RWPE2 (cell line): ENCODE results near the gene PLCH1.

Experiments used
- ATAC-seq: fragments of 200-7000 bp; cut with Tn5 transposase; 3 replicates; pipeline ENCODE4 v1.9.1; 2021; ENCODE audit warnings: low read depth
- DNase-seq: peaks from one replicate; pipeline ENCODE4 v3.0.0-alpha.2; 2020; ENCODE audit warnings: low spot score
- H3K27ac ChIP-seq: fragments of 450-650 bp; 2 replicates; pipeline ENCODE4 v1.5.1; 2017; ENCODE audit warnings: mild to moderate bottlenecking; ENCODE audit not compliant: poor library complexity, severe bottlenecking
- H3K27me3 ChIP-seq: fragments of 250-450 bp; sonication (Bioruptor Pico); 2 replicates; pipeline ENCODE4 v1.5.1; 2021; ENCODE audit warnings: mild to moderate bottlenecking, moderate library complexity; ENCODE audit not compliant: insufficient read depth, poor library complexity, severe bottlenecking
- H3K36me3 ChIP-seq: fragments of 250-450 bp; sonication (Bioruptor Pico); 2 replicates; pipeline ENCODE4 v1.5.1; 2020; ENCODE audit warnings: low read depth, mild to moderate bottlenecking, moderate library complexity
- H3K4me1 ChIP-seq: fragments of 250-450 bp; sonication (Bioruptor Pico); 2 replicates; pipeline ENCODE4 v1.5.1; 2021; ENCODE audit warnings: mild to moderate bottlenecking, moderate library complexity; ENCODE audit not compliant: insufficient read depth, poor library complexity, severe bottlenecking
- H3K4me3 ChIP-seq: fragments of 250-450 bp; sonication (Bioruptor Pico); 2 replicates; pipeline ENCODE4 v1.5.1; 2021; ENCODE audit warnings: mild to moderate bottlenecking, moderate library complexity; ENCODE audit not compliant: severe bottlenecking
- H3K9me3 ChIP-seq: fragments of 250-450 bp; sonication (Bioruptor Pico); 2 replicates; pipeline ENCODE4 v1.5.1; 2021; ENCODE audit warnings: mild to moderate bottlenecking, moderate library complexity; ENCODE audit not compliant: severe bottlenecking
- TF ChIP-seq, protein P1 (sequence below): fragments of 450-650 bp; IDR thresholded peaks from one replicate; pipeline ENCODE4 v1.5.1; 2017; ENCODE audit warnings: mild to moderate bottlenecking, moderate library complexity; ENCODE audit not compliant: poor library complexity, severe bottlenecking

The PLCH1 gene

GRCh38 chr3:155701882-155702465 lies 42.9 kb downstream of the PLCH1 start:
- TF ChIP-seq, protein P1, sequence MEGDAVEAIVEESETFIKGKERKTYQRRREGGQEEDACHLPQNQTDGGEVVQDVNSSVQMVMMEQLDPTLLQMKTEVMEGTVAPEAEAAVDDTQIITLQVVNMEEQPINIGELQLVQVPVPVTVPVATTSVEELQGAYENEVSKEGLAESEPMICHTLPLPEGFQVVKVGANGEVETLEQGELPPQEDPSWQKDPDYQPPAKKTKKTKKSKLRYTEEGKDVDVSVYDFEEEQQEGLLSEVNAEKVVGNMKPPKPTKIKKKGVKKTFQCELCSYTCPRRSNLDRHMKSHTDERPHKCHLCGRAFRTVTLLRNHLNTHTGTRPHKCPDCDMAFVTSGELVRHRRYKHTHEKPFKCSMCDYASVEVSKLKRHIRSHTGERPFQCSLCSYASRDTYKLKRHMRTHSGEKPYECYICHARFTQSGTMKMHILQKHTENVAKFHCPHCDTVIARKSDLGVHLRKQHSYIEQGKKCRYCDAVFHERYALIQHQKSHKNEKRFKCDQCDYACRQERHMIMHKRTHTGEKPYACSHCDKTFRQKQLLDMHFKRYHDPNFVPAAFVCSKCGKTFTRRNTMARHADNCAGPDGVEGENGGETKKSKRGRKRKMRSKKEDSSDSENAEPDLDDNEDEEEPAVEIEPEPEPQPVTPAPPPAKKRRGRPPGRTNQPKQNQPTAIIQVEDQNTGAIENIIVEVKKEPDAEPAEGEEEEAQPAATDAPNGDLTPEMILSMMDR, result peak; percentile 78
- Histone ChIP-seq H3K27ac (no peak overlapping the region), H3K27me3 (no peaks in the 10 kb centered on the region), H3K9me3 (no peaks in the 10 kb centered on the region), H3K4me3 (no peak overlapping the region), H3K36me3 (no peaks in the 10 kb centered on the region), H3K4me1 (no peaks in the 10 kb centered on the region)
- DNase-seq (no peak), ATAC-seq (0 out of 3 replicates have a peak, but pooled peaks have one; percentile 51)

DNA sequence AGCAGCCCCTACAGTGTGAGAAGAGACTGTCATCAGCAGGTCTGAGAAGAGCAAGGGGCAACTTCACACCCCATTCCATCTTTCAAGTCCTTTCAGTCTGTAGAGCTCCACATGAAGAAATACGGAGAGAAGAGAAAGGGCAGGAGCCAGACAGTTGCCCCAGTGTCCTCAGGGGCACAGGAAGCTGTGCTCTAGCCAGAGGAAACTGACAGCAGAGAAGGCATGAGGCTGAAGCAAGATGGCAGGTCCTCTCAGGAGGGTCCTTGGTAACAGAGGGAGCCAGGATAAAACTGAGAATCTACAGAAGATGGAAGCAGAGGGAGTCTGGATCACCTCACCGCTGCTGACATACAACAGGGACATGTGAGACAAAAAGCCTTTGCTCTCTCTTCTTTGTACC lies 47.3 kb downstream of the PLCH1 start:
- TF ChIP-seq, protein P1, result no peak
- no peak overlapping the region for H3K4me3 ChIP-seq
- H3K9me3 ChIP-seq, result no peaks in the 10 kb centered on the region
- H3K4me1 ChIP-seq, result no peaks in the 10 kb centered on the region
- ATAC-seq (no peak), DNase-seq (no peak)
- H3K36me3 ChIP-seq, result no peaks in the 10 kb centered on the region
- no peak overlapping the region for H3K27ac ChIP-seq
- H3K27me3 ChIP-seq, result no peaks in the 10 kb centered on the region

DNA sequence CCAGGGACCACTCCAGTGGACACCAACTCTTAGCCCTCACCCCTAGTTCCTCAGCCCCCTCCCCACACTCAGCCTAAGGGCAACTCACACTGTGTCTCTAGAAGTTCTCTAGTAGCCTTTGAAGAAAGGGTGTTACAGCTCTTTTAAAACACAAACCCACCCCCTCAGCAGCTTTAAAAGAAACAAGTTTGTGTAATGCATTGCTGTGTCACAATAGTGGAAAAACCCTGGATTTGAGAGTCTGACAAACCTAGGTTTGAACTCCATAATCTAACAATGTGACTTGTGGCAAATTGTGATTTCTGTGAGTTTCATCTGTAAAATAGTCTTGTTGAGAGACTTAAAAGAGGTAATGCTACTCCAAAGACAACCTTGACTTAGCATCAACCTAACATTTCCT lies 54.0 kb downstream of the PLCH1 start:
- H3K9me3 ChIP-seq, result no peaks in the 10 kb centered on the region
- H3K4me1 ChIP-seq, result no peaks in the 10 kb centered on the region
- no peak for DNase-seq
- no peak overlapping the region for H3K4me3 ChIP-seq
- H3K36me3 ChIP-seq, result no peaks in the 10 kb centered on the region
- ATAC-seq, result no peak
- H3K27me3 ChIP-seq, result no peaks in the 10 kb centered on the region
- H3K27ac ChIP-seq, result no peak overlapping the region
- TF ChIP-seq, protein P1, result no peak

DNA sequence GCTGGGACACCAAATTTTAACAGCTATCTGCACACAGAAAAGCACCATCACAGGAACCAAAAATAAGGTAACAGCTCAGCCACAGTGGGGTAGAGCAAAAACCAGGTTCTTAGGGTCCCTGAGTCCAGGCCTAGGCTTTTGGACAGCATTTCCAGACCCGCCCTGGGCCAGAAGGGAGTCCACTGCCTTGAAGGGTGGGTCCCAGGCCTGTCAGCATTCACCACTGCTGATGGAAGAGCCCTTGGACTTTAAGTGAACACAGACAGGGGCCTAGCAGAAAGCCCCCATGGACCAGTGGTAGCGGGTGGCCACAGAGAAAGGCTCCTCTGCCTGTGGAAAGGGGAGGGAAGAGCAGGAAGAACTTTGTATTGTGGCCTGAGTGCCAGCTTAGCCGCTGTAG lies 56.4 kb downstream of the PLCH1 start:
- ATAC-seq (no peak), DNase-seq (no peak)
- Histone ChIP-seq H3K4me3 (no peak overlapping the region), H3K36me3 (no peaks in the 10 kb centered on the region), H3K27me3 (no peaks in the 10 kb centered on the region), H3K27ac (no peak overlapping the region), H3K9me3 (no peaks in the 10 kb centered on the region), H3K4me1 (no peaks in the 10 kb centered on the region)
- TF ChIP-seq, protein P1, result no peak

DNA sequence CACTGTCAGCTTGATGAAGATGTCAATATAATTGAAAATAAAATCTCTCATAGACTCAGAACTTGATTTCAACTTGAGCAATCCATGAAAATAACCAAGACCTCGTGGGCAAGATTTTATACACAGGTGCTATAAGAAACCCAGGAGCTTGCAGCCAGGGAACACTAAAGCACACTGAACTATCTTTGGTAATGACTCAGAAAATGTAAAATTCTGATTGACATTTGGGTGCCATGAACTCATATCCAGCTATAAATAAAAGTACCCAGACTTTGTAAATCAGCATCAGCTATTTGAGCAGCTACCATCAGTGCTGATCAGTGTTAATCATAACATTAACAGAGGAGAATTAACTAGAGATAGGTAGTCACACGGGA lies 61.5 kb downstream of the PLCH1 start:
- TF ChIP-seq, protein P1, result no peak
- Histone ChIP-seq H3K27me3 (no peaks in the 10 kb centered on the region), H3K27ac (no peak overlapping the region), H3K4me1 (no peaks in the 10 kb centered on the region), H3K36me3 (no peaks in the 10 kb centered on the region), H3K4me3 (no peak overlapping the region), H3K9me3 (no peaks in the 10 kb centered on the region)
- ATAC-seq, result no peak
- DNase-seq, result no peak
